Tibial nerve (tissue), 4 donors: ENCODE results near the gene C16orf54.

Experiments used
- EP300 ChIP-seq, 2 donors: sonication (generic); formaldehyde crosslinking; IDR thresholded peaks; one replicate each; pipeline ENCODE4 v1.6.1; 2017; ENCODE audit warnings: antibody characterized with exemption in 2 of 2, mild to moderate bottlenecking in 1 of 2
- POLR2A ChIP-seq, 2 donors: fragments of 450-650 bp; IDR thresholded peaks; one replicate each; pipeline ENCODE4 v1.6.1; 2017; ENCODE audit warnings: antibody characterized with exemption in 2 of 2, mild to moderate bottlenecking in 2 of 2, moderate library complexity in 2 of 2
- TF ChIP-seq, protein P1 (sequence below), 5 experiments: fragments of 200-600 bp in 3 of 5; fragments of 450-650 bp in 2 of 5; sonication (generic) in 3 of 5; IDR thresholded peaks; one replicate each; pipeline ENCODE4 v1.5.1; 2016 to 2019; ENCODE audit warnings: antibody characterized with exemption in 5 of 5, mild to moderate bottlenecking in 3 of 5, moderate library complexity in 2 of 5

DNA sequence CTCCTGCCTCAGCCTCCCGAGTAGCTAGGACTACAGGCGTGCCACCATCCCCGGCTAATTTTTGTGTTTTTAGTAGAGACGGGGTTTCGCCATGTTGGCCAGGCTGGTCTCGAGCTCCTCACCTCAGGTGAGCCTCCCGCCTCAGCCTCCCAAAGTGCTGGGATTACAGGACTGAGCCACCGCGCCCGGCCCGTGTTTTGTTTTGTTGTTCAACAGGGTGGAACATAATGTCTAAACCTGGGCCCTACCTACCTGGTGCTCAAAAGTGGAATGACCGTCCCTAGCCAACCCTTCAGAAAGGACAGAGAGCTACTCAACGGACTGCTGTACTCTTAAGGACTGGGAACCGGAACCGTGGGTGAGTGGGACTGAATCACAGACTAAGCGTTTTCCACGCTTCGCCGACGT is 44.0 kb upstream of the C16orf54 start:
- TF ChIP-seq, protein P1, sequence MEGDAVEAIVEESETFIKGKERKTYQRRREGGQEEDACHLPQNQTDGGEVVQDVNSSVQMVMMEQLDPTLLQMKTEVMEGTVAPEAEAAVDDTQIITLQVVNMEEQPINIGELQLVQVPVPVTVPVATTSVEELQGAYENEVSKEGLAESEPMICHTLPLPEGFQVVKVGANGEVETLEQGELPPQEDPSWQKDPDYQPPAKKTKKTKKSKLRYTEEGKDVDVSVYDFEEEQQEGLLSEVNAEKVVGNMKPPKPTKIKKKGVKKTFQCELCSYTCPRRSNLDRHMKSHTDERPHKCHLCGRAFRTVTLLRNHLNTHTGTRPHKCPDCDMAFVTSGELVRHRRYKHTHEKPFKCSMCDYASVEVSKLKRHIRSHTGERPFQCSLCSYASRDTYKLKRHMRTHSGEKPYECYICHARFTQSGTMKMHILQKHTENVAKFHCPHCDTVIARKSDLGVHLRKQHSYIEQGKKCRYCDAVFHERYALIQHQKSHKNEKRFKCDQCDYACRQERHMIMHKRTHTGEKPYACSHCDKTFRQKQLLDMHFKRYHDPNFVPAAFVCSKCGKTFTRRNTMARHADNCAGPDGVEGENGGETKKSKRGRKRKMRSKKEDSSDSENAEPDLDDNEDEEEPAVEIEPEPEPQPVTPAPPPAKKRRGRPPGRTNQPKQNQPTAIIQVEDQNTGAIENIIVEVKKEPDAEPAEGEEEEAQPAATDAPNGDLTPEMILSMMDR (IDR thresholded peaks at IDR 0.05): no peak
- TF ChIP-seq EP300 (IDR thresholded peaks at IDR 0.05) (no peak), POLR2A (IDR thresholded peaks at IDR 0.05) (no peak)
